IMR-90 (cell line): ENCODE measurements around the gene TIPARP. TPM values are rescaled to one million over a fixed set of nuclear protein-coding genes. Genes with fewer than 3 reads are reported as not detected.
A peak's percentile ranks its signal among the peaks of the same experiment; 100 is the strongest.
"Not testable (repeated sequence)": the region's sequence is repeated elsewhere in the genome, so short reads cannot be mapped to it uniquely, and the experiment has no call there.

Experiments used
- ATAC-seq: fragments of 200-7000 bp; cut with Tn5 transposase; 2 replicates; pipeline ENCODE4 v1.9.1; 2020; ENCODE audit warnings: low read depth, mild to moderate bottlenecking, moderate library complexity
- BruUV-seq: library from RNA; stranded (reverse); fragments of 400-500 nt; replicated peaks from 2 replicates; lab custom pipeline; 2021; lab: Mats Ljungman, UMichigan
- CTCF ChIA-PET: fragments of 300-600 bp; formaldehyde crosslinking; extraction: SDS; loops from one replicate; lab custom pipeline; 2021; ENCODE audit warnings: antibody characterized with exemption; lab: Yijun Ruan, JAX
- POLR2A ChIA-PET: fragments of 300-600 bp; sonication (Branson Sonifier 250); formaldehyde crosslinking; loops from one replicate; lab custom pipeline; 2022; ENCODE audit warnings: antibody characterized with exemption; ENCODE audit not compliant: unreplicated experiment; lab: Charles Lee
- DNase-seq: peaks from one replicate; pipeline ENCODE4 v3.0.0; 2013
- H2AFZ ChIP-seq: replicated peaks from 2 replicates; pipeline ENCODE3; 2013; ENCODE audit warnings: low read length, mild to moderate bottlenecking; ENCODE audit not compliant: poor library complexity
- H2AK5ac ChIP-seq: 2 replicates; pipeline ENCODE4 v1.6.1; 2013; ENCODE audit warnings: low read depth, low read length, inconsistent platforms
- H2AK9ac ChIP-seq: replicated peaks from 2 replicates; pipeline ENCODE3; 2013; ENCODE audit warnings: mild to moderate bottlenecking, low read depth, low read length, moderate library complexity; ENCODE audit not compliant: poor library complexity
- H2BK120ac ChIP-seq: 2 replicates; pipeline ENCODE4 v1.6.1; 2013; ENCODE audit warnings: low read depth, low read length, inconsistent platforms
- H2BK15ac ChIP-seq: 3 replicates; pipeline ENCODE4 v1.6.1; 2013; ENCODE audit warnings: low read depth, low read length, inconsistent platforms
- H2BK20ac ChIP-seq: 2 replicates; pipeline ENCODE4 v1.6.1; 2013; ENCODE audit warnings: low read depth, mild to moderate bottlenecking, inconsistent platforms, low read length, moderate library complexity
- H2BK5ac ChIP-seq: 2 replicates; pipeline ENCODE4 v1.6.1; 2013; ENCODE audit warnings: mild to moderate bottlenecking, low read depth, low read length, inconsistent platforms; ENCODE audit not compliant: poor library complexity, severe bottlenecking
- H3K14ac ChIP-seq: replicated peaks from 2 replicates; pipeline ENCODE4 v1.6.1; 2013; ENCODE audit warnings: low read depth, low read length, inconsistent platforms
- H3K18ac ChIP-seq: 2 replicates; pipeline ENCODE4 v1.6.1; 2013; ENCODE audit warnings: low read depth, low read length, control low read depth
- H3K23ac ChIP-seq: 2 replicates; pipeline ENCODE4 v1.6.1; 2013; ENCODE audit warnings: low read depth, low read length, inconsistent platforms
- H3K27ac ChIP-seq: 2 replicates; pipeline ENCODE4 v1.5.1; 2013; ENCODE audit warnings: mild to moderate bottlenecking, control low read depth, low read length; ENCODE audit not compliant: insufficient read depth
- H3K27me3 ChIP-seq: 2 replicates; pipeline ENCODE4 v1.6.1; 2013; ENCODE audit warnings: low read length; ENCODE audit not compliant: control insufficient read depth, insufficient read depth
- H3K36me3 ChIP-seq: 2 replicates; pipeline ENCODE4 v1.6.1; 2013; ENCODE audit warnings: low read length, mixed read lengths; ENCODE audit not compliant: control insufficient read depth, insufficient read depth
- H3K4ac ChIP-seq: 2 replicates; pipeline ENCODE4 v1.6.1; 2013; ENCODE audit warnings: low read depth, low read length, inconsistent platforms
- H3K4me1 ChIP-seq: 2 replicates; pipeline ENCODE4 v1.6.1; 2013; ENCODE audit warnings: low read length, mixed read lengths; ENCODE audit not compliant: control insufficient read depth, insufficient read depth
- H3K4me2 ChIP-seq: 2 replicates; pipeline ENCODE4 v1.6.1; 2013; ENCODE audit warnings: low read depth, mild to moderate bottlenecking, control low read depth, low read length, moderate library complexity
- H3K4me3 ChIP-seq: 2 replicates; pipeline ENCODE4 v1.5.1; 2013; ENCODE audit warnings: low read depth, mild to moderate bottlenecking, control low read depth, low read length, moderate library complexity; ENCODE audit not compliant: insufficient read depth
- H3K56ac ChIP-seq: 2 replicates; pipeline ENCODE4 v1.6.1; 2013; ENCODE audit warnings: low read length, inconsistent platforms; ENCODE audit not compliant: insufficient read depth; ENCODE audit errors: extremely low read depth
- H3K79me1 ChIP-seq, 2 experiments: 2 replicates each; pipeline ENCODE4 v1.6.1; 2013; ENCODE audit warnings: low read length in 2 of 2, inconsistent platforms in 1 of 2, low read depth in 1 of 2
- H3K9ac ChIP-seq: 2 replicates; pipeline ENCODE4 v1.6.1; 2013; ENCODE audit warnings: low read depth, low read length, control low read depth
- H3K9me1 ChIP-seq: 2 replicates; pipeline ENCODE4 v1.6.1; 2013; ENCODE audit warnings: low read length, inconsistent platforms; ENCODE audit not compliant: insufficient read depth
- H3K9me3 ChIP-seq: 2 replicates; pipeline ENCODE4 v1.6.1; 2013; ENCODE audit warnings: low read length; ENCODE audit not compliant: control insufficient read depth, insufficient read depth
- H4K20me1 ChIP-seq: 2 replicates; pipeline ENCODE4 v1.6.1; 2013; ENCODE audit warnings: low read length, inconsistent platforms; ENCODE audit not compliant: insufficient read depth
- H4K5ac ChIP-seq: 2 replicates; pipeline ENCODE4 v1.6.1; 2013; ENCODE audit warnings: mild to moderate bottlenecking, low read depth, low read length, control low read depth
- H4K8ac ChIP-seq, 2 experiments: 2 replicates each; pipeline ENCODE4 v1.6.1; 2013; ENCODE audit warnings: low read depth in 2 of 2, low read length in 2 of 2, control low read depth in 1 of 2, inconsistent platforms in 1 of 2
- H4K91ac ChIP-seq: 2 replicates; pipeline ENCODE4 v1.6.1; 2013; ENCODE audit warnings: low read depth, low read length, inconsistent platforms; ENCODE audit not compliant: insufficient read depth
- WGBS, 2 experiments: methylation state at CpG; one replicate each; pipeline versions ENCODE4 v1.1.5 to v1.1.7; 2013; ENCODE audit warnings: missing lambda C conversion rate in 2 of 2; ENCODE audit not compliant: insufficient read length in 1 of 2; ENCODE audit errors: extremely low coverage in 2 of 2; 5-methylcytosine and 5-hydroxymethylcytosine counted together
- dilution Hi-C: fragments of 300-500 bp; cut with HindIII; formaldehyde crosslinking; loops from one replicate; pipeline ENCODE4 v1.14.3; 2018; ENCODE audit warnings: low sequenced_read_pairs; ENCODE audit not compliant: unreplicated experiment
- in situ Hi-C: fragments of 300-500 bp; cut with MboI; formaldehyde crosslinking; loops from 3 replicates; pipeline ENCODE4 v1.14.3; 2019; ENCODE audit warnings: low sequenced_read_pairs, inconsistent platforms, mixed read lengths
- intact Hi-C: fragments of 100-400 bp; cut with micrococcal nuclease; formaldehyde crosslinking; loops from 2 replicates; pipeline ENCODE4 v1.10.0; 2022
- polyA plus RNA-seq, 3 experiments: library from polyadenylated mRNA; depleted of rRNA; stranded (reverse); fragments of >200 nt; gene quantifications; 2 replicates each; pipeline ENCODE4 v1.2.3, GENCODE V29; 2012; ENCODE audit warnings: low replicate concordance in 1 of 3
- total RNA-seq: library from RNA; depleted of rRNA; stranded (reverse); fragments of >200 nt; gene quantifications from 2 replicates; pipeline ENCODE4 v1.2.3, GENCODE V29; 2012

Gene TIPARP
- total and polyA plus RNA-seq, 2 of the 4 experiments (the other 2 are of a cell fraction), result 12.6 to 70.8 TPM

- H2AK5ac ChIP-seq, H2BK120ac ChIP-seq, H3K9me1 ChIP-seq, H3K4me3 ChIP-seq, BruUV-seq, H2BK5ac ChIP-seq, H3K23ac ChIP-seq, H2BK15ac ChIP-seq, H3K9me3 ChIP-seq, H3K4ac ChIP-seq, H3K14ac ChIP-seq, H4K8ac ChIP-seq, H4K5ac ChIP-seq, dilution Hi-C loops, H2AK9ac ChIP-seq, intact Hi-C loops, in situ Hi-C loops, CTCF ChIA-PET, H3K4me2 ChIP-seq, H3K27ac ChIP-seq, H3K56ac ChIP-seq, H3K27me3 ChIP-seq, H4K20me1 ChIP-seq, H2BK20ac ChIP-seq, H2AFZ ChIP-seq, H3K18ac ChIP-seq, H3K4me1 ChIP-seq, H3K9ac ChIP-seq, DNase-seq, H4K91ac ChIP-seq: not testable (repeated sequence)
- peaks cover 18 to 25% of the 10 kb centered on the region in 2 experiments for H3K79me1 ChIP-seq
- peaks cover 16% of the 10 kb centered on the region for H3K36me3 ChIP-seq
- peak; percentile 78 for ATAC-seq
- no CpG with 5 or more reads among the region's 4 CpGs for WGBS, 2 experiments
- POLR2A ChIA-PET, result interaction anchor here (0.6 kb wide), 1 partner anchor 1325 kb away, joined by 3 read pairs; no protein-coding TSS in a partner anchor
These were observed 37.6 kb downstream of the TIPARP start for GRCh38 chr3:156711944-156712343.
